EL (cell line): ENCODE results near the gene TMEM54.

Experiments
- DNase-seq: peaks from one replicate; pipeline ENCODE4 v3.0.0-alpha.2; 2016

The TMEM54 gene

DNA sequence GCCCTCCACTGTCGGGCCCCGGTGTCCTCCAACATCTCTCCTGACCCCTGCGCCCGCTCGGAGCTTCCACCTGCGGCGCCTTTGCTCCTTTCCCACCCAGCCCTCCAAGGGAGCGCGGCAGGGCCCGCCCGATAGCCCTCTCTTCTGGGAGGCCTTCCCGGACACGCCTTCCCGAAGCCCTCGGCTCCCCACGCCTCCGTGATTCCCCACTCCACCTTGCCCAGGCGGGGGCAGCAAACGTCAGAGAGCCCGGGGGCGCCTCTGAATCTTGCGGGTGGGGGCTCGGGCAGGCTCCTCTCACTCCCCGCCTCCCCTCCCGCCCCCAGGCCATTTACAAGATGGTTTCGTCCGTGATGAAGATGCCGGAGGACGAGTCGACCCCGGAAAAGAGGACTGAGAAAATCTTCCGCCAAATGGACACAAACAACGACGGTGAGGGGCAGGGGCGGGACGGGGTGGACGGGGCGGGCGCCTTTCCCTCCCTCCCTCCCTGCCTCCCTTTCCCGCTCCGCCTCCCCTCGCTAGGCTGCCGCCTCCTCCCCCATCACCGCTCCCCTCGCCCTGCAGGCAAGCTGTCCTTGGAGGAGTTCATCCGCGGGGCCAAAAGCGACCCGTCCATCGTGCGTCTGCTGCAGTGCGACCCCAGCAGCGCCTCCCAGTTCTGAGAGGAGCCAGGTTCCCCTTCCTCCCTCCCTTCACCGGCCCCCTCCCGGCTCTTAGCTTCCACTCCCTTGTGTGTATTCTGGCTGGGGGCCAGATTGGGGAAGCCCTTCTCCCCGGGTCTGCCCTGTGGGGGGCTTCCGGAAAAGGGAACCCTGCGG, 7.8 kb downstream of the TMEM54 start:
- DNase-seq = peak; percentile 66

DNA sequence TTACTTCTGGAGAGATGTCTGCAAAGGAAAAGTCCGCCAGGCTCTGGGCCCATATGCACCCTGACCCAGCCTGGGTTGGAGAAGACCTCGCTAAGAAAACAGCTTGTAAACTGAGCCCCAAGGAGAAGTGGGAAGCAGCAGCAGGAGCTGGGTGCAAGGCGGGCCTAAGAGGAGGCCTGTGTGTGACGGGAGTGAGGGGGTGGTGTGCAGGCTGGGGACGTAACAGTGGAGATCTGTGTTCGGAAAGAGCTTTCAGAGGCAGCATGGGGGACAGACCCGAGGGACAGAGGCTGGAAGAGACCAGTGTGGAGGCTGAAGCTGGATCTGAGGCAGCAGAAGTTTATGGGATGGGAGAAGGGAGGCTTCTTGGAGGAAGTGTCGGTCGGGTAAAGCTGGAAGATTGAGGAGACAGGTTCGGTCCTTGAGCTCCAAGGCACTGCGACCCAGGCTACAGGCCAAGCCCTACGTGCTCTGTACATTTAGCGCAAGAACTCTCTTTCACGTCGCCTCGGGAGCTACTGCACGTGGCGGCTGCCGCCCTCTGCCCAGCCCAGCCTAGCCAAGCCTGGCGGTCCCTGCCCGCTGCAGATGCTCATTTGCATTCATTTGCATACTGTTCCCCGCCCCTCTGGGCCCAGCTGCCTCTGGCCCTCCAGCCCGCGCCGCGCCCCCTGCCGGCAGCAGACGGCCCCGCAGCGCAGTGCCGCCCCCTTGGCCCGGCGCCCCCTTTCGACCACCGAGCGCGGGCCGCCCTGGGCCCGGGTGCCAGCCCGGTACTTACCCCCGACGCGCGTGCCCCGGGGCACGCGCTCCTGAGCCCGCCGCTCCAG, 8.6 kb downstream of the TMEM54 start:
- peak; percentile 51 for DNase-seq

GRCh38 chr1:32891630-32892029, 9.6 kb downstream of the TMEM54 start:
- DNase-seq = no peak

- DNase-seq = no peak
These were observed 10.0 kb downstream of the TMEM54 start for GRCh38 chr1:32891241-32891570.

- no peak for DNase-seq
These were observed 10.5 kb downstream of the TMEM54 start for GRCh38 chr1:32890516-32891240.

GRCh38 chr1:32889731-32890278, 11.4 kb downstream of the TMEM54 start:
- no peak for DNase-seq

- no peak for DNase-seq
These were observed 12.3 kb downstream of the TMEM54 start for GRCh38 chr1:32888677-32889420.

GRCh38 chr1:32888134-32888533, 13.1 kb downstream of the TMEM54 start:
- DNase-seq = no peak

GRCh38 chr1:32887623-32888022, 13.6 kb downstream of the TMEM54 start:
- no peak for DNase-seq

GRCh38 chr1:32886828-32887414, 14.3 kb downstream of the TMEM54 start:
- DNase-seq = no peak

GRCh38 chr1:32886004-32886827, 15.0 kb downstream of the TMEM54 start, which contains the start of gene HPCA:
Gene HPCA (plus strand): TSS chr1:32886491. CDS start chr1:32888899, 2,408 bp downstream.
- DNase-seq = peak; percentile 44

DNA sequence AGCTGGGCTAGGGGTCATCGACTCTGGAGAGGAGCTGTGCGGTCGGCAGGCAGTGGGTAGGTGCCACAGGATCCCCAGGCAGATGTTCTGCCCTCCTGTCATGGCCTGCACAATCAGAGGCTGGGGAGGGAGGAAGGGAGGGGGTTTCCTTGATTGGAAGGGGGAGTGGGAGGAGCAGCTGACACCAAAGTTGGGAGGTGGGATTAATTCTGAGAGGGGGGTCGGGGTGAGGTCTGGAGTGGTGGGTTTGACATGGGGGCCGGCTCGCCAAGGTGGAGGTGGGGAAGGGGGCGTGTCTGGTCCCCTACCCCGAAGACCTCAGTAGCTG, 15.5 kb downstream of the TMEM54 start:
- no peak for DNase-seq

GRCh38 chr1:32884726-32885125, 16.5 kb downstream of the TMEM54 start:
- DNase-seq = no peak

GRCh38 chr1:32884032-32884372, 17.2 kb downstream of the TMEM54 start:
- DNase-seq = no peak

GRCh38 chr1:32883338-32884031, 17.7 kb downstream of the TMEM54 start:
- DNase-seq = no peak

- DNase-seq = no peak
These were observed 19.0 kb downstream of the TMEM54 start for GRCh38 chr1:32881871-32882850.

GRCh38 chr1:32881291-32881690, 19.9 kb downstream of the TMEM54 start:
- DNase-seq = no peak

DNA sequence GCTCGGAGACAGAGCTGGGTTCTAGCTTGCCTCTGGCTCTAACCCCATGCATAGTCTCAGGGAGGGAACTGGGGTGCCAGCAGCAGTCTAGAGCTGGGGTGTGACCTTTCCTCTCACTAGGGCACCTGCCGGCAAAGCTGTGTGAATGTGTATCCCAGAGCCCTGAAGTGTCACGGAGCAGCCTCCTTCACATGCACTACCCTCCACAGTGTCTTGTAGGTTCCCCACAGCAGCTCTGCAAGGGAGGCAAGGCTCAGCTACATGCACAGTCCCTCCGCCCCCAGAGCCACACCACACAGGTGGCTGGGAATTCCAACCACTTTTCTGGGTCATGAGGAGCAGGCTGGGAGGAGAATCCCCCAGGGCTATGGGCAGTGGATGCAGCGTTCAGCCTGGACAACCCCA, 22.6 kb downstream of the TMEM54 start:
- DNase-seq = no peak

GRCh38 chr1:32878183-32878582, 23.0 kb downstream of the TMEM54 start:
- peak; percentile 26 for DNase-seq
